Activated CD4-positive, alpha-beta T cell treated with anti-CD3 and anti-CD28 coated beads, Interleukin-10, Interleukin-2, amounts not matched to agents 100 ng/mL and 50 ng/mL, durations not matched to agents 16 hours and 8 hours (primary cell): ENCODE measurements around the gene PP2D1.
"Not testable (repeated sequence)": the region's sequence is repeated elsewhere in the genome, so short reads cannot be mapped to it uniquely, and the experiment has no call there.

ENCODE experiments used
- DNase-seq: peaks from one replicate; pipeline ENCODE4 v3.0.0-alpha.2; 2020

The PP2D1 gene

GRCh38 chr3:20012164-20012563 is at the start of gene PP2D1:
Gene PP2D1 (minus strand): TSS chr3:20012264. CDS start chr3:20012072, 192 bp downstream.
- no peak for DNase-seq

GRCh38 chr3:20060974-20061685 is 49.1 kb upstream of the PP2D1 start:
- peak; percentile 88 for DNase-seq

- no peak for DNase-seq
Observed at GRCh38 chr3:20059929-20060328, 47.9 kb upstream of the PP2D1 start.

- DNase-seq = no peak
Observed at GRCh38 chr3:20057612-20058180, 45.6 kb upstream of the PP2D1 start.

- peak; percentile 93 for DNase-seq
Observed at GRCh38 chr3:20056725-20057611, 44.9 kb upstream of the PP2D1 start.

DNA sequence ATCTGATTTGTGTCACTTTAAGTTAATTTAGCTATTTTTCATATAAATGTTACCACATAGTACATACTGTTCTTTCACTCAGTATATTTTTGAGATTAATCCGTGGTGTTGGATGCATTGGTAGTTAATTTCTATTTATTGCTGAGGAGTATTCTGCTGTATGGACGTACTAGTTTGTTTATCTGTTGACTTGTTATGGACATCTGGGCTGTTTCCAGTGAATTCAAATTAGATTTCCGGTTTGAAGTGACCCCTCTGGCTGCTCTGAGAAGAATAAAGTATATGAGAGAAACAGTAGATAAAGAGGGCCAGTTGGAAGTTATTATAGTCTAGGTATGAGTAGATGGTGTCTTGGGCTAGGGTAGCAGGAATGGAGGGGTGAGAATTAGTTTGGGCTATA is 43.8 kb upstream of the PP2D1 start:
- DNase-seq = no peak

DNA sequence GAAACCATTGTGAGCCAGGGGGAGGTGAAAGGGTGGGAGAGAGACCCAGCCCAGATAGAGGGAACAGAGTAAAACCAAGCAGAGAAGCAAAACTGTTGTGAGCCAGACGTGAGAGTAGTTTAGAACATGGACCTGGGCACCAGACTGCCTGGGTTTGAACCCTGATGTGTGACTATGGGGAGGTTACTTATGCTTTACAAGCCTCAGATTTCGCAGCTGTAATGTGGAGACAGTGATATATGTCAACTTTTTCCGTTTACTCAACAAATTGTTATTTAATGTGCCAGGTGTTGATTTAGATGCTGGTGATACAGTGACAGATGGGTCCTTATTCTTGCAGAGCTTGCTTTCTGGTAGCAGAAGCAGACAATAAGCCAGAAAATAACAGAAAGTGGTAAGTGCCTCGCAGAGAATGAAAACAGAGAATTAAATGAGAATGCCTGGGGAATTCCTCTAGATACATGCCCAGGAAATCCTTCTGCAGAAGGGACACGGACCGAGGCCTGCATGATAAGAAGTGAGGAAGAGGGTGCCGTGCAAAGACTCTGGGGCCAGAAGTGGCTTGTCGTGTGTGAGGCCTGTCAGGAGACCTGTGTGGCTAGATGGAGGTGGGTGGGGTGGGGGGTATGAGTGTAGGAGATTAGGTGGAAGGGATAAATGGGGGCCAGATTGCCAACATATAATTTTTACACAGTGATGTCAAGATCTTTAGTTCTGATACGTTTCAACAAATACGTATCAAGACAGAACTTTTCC is 43.1 kb upstream of the PP2D1 start:
- DNase-seq = peak; percentile 64

DNA sequence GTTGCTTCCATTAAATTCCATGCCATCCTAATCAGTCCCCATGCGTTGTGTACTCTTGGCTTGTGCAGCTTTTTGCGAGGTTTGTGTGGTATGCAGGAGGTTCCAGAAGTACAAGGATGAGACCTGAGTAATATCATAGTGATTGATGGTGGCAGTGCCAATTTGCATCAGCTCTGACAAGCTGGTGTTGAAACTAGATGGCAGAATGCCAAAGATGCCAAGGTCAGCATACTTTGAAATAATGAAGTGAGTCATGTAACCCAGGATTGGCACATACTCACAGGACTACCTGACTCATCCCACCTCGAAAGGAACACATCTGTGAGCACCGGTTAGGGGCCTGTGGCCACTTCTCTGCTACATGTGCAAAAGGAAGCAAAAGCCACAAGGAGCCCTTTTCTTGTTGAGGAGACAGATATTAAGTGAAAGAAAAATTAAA is 42.5 kb upstream of the PP2D1 start:
- DNase-seq = peak; percentile 98

- peak; percentile 39 for DNase-seq
Observed at GRCh38 chr3:20052851-20053250, 40.8 kb upstream of the PP2D1 start.

DNA sequence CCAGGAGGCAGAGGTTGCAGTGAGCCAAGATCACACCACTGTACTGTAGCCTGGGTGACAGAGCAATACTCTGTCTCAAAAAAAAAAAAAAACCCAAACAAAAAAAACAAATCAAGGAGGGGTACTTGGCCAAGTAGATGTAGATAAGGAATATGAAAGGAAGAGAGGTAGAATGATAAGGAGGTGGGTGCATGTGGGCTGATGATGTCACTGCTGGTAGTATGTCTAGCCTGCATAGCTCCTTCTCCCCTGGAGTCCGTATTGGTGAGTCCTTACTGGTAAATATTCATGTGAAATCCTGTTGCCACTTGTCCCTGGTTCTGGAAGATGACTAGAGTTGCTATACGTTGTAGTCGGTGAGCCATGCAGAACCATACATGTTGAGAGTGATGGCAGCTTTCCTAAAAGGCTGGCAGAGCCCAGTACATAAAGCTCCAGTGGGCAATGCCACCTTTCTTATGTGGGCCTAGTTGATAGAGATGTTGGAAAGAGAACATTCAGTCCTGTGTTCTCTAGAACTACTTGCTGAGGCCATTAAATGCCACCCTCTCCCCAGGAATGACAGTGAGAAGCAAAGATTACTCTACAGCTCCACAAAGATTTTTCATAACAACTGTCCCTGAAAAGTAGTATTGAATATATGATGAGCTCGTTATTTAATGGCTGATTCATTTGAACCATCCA is 39.2 kb upstream of the PP2D1 start:
- DNase-seq = no peak

DNA sequence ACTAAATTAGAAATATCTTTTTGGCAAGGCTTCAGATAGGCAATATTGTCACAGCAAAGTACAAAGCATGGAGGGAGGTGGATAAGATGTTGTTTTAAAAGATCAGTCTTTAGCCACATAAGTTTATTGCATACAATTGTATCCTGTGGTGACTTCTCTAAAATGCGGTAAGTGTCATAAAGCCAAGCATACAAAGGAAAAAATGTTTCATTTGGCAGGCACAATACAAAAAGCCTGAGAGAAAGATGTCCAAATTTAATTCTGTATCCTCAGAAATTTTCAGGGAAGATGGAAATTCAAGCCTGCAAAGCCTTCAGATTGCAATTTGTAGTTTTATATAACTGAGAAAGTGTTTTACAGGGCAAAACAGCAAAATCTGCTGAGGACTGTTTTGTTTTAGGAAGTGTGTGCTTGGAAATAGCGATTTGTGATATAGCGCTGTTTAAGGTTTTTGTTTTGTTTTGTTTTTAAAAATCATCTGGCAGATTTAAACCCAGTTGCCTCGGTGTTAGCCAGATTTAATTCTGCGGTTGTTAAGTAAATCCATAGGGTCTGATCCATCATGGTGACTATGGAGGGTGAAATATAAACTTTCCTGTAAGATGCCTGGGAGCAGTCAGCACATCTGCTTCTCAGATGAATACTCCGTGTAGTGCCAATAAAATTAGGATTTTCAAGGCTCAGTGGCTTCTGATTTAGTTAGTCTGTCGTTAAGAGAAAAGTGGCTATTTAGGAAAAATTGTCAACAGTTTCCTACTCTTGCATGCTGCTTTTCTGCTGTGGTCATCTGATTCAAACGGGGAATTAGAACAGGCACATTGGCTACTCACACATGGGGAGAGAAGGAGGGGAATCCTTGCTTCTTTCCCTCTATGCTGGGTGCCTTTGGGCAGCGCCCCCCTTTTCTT is 36.2 kb upstream of the PP2D1 start:
- no peak for DNase-seq

DNA sequence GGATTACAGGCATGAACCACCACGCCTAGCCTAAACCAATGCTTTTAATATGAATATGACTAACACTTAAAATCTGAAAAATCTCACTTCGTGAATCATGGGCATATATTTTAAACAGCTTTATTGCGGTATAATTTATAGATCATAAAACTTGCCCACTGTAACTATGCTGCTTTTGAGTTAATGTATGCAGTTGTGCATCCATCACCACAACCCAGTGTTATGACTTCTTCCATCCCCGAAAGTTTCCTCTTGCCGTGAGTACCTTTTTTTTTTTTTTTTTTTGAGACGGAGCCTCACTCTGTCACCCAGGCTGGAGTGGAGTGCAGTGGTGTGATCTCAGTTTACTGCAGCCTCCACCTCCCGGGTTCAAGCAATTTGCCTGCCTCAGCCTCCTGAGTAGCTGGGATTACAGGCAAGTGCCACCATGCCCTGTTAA is 35.3 kb upstream of the PP2D1 start:
- DNase-seq = no peak

GRCh38 chr3:20046556-20046955 is 34.5 kb upstream of the PP2D1 start:
- no peak for DNase-seq

DNA sequence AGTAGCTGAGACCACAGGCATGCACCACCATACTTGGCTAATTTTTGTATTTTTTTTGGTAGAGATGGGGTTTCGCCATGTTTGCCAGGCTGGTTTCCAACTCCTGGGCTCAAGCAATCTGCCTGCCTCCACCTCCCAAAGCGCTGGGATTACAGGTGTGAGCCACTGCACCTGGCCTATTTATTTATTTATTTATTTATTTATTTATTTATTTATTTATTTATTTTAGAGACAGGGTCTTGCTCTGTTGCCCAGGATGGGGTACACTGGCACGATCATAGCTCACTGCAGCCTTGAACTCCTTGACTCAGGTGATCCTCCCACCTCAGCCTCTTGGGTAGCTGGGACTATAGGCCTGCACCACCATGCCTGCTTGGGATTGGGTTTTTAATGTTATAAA is 33.1 kb upstream of the PP2D1 start:
- DNase-seq = not testable (repeated sequence)

GRCh38 chr3:20043825-20044224 is 31.8 kb upstream of the PP2D1 start:
- no peak for DNase-seq

DNA sequence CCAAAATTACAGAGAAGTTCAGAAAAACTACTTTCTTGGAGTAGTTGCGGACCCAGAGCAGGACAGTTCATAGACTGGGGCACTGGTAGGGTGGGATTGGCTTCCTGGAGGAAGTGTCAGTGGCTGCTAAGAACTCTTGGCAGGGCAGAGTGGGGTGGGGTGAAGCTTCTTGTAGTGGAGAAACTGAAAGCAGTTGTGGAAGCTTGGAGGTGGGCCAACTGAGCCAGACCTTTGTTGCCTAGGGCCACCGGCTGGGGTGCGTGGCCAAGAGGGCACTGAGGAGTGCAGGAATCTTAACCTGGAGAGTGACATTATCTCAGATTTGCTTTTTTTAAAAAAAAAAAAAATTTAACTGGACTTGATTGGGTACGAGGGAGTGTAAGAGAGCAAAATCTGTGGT is 31.3 kb upstream of the PP2D1 start:
- peak; percentile 65 for DNase-seq

DNA sequence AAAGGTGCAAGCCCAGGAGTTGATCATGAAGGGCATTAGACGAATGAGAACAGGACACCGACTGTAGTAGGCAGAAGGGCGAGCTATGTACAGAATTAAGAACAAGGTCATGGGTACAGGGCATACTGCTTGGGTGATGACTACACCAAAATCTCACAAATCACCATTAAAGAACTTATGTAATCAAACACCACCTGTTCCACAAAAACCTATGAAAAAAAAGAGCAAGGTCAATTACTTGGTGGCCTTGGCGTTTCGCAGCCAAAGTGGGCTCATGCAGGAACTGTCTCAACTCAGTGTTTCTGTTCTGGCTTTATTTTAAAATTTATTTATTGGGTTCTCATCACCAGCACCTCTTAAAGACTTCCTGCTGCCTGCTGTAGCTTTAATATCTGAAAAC is 30.3 kb upstream of the PP2D1 start:
- DNase-seq = no peak

- DNase-seq = peak; percentile 88
Observed at GRCh38 chr3:20041197-20041780, 29.2 kb upstream of the PP2D1 start.

DNA sequence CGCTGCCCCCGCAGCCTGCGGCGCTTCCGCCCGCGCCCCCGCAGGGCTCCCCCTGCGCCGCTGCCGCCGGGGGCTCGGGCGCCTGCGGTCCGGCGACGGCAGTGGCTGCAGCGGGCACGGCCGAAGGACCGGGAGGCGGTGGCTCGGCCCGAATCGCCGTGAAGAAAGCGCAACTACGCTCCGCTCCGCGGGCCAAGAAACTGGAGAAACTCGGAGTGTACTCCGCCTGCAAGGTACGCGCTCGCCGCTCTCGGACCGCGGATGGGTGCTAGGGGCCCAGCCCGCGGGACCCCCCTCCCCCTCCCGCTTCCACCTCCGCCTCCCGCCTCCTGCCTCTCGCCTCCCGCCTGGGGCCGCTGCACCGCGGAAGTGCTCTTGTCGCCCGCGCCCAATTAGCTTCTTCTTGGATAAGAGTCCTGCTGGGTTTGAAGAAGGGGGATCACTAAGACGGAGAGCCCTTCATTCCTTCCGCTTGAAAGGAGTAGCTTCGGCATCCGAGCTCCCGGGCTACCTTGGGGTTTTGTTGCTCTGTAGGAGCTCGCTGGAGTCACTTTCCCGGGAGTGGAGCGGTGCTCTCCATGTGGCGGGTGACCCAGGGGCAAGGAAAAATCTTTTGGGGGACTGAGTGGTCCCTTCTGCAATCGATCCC is 28.6 kb upstream of the PP2D1 start:
- DNase-seq = peak; percentile 83
